Endothelial cell of umbilical vein (primary cell): ENCODE measurements around the gene WSB1. TPM values are rescaled to one million over a fixed set of nuclear protein-coding genes. Genes with fewer than 3 reads are reported as not detected.

Source experiments
- BruUV-seq: library from RNA; stranded (reverse); fragments of 400-500 nt; replicated peaks from 2 replicates; lab custom pipeline; 2021; lab: Mats Ljungman, UMichigan
- CTCF ChIA-PET: fragments of 300-600, 350-600 bp; sonication (Branson Sonifier 250); formaldehyde crosslinking; loops from one replicate; lab custom pipeline; 2021; ENCODE audit warnings: antibody characterized with exemption, inconsistent platforms; lab: Charles Lee
- POLR2A ChIA-PET: fragments of 300-600, 350-600 bp; sonication (Branson Sonifier 250); formaldehyde crosslinking; loops from one replicate; lab custom pipeline; 2021; ENCODE audit warnings: antibody characterized with exemption, inconsistent platforms; lab: Charles Lee
- DNase-seq: peaks from one replicate; pipeline ENCODE4 v3.0.0-alpha.2; 2011; ENCODE audit warnings: low read depth, low spot score
- FAIRE-seq: peaks from 2 replicates; lab custom pipeline; 2011; peaks lifted over from hg19 to GRCh38; lab: Jason Lieb, UNC
- H2AFZ ChIP-seq: 2 replicates; pipeline ENCODE4 v1.6.0; 2012; ENCODE audit warnings: low read depth, low read length, control low read depth, inconsistent platforms
- H3K27ac ChIP-seq: 2 replicates; pipeline ENCODE4 v1.5.1; 2011; ENCODE audit warnings: low read depth, mild to moderate bottlenecking, control low read depth, low read length, moderate library complexity; ENCODE audit not compliant: insufficient read depth
- H3K27me3 ChIP-seq, 2 experiments: 2 replicates each; pipeline versions ENCODE4 v1.6.0 to v1.6.1; 2011; ENCODE audit warnings: low read length in 2 of 2, mixed read lengths in 1 of 2; ENCODE audit not compliant: control insufficient read depth in 2 of 2, insufficient read depth in 2 of 2
- H3K36me3 ChIP-seq, 2 experiments: 2 replicates in 1 of 2; 3 replicates in 1 of 2; pipeline ENCODE4 v1.5.1; 2011; ENCODE audit warnings: low read length in 2 of 2, mild to moderate bottlenecking in 1 of 2, moderate library complexity in 1 of 2; ENCODE audit not compliant: control insufficient read depth in 2 of 2, insufficient read depth in 2 of 2; ENCODE audit errors: extremely low read depth in 1 of 2
- H3K4me1 ChIP-seq: 3 replicates; pipeline ENCODE4 v1.5.1; 2011; ENCODE audit warnings: mild to moderate bottlenecking, low read length; ENCODE audit not compliant: control insufficient read depth, insufficient read depth; ENCODE audit errors: extremely low read depth
- H3K4me2 ChIP-seq: 2 replicates; pipeline ENCODE4 v1.6.1; 2011; ENCODE audit warnings: low read length, control low read depth, mixed read lengths; ENCODE audit not compliant: insufficient read depth
- H3K4me3 ChIP-seq, 3 experiments: fragments of 200-600 bp in 1 of 3; sonication (generic), shearing (Covaris generic) in 1 of 3; replicated peaks in 1 of 3; 2 replicates each; pipeline ENCODE4 v1.5.1; 2011 to 2016; ENCODE audit warnings: control low read depth in 3 of 3, low read length in 3 of 3, mild to moderate bottlenecking in 2 of 3, inconsistent platforms in 1 of 3, low read depth in 1 of 3, moderate library complexity in 1 of 3; ENCODE audit not compliant: insufficient read depth in 1 of 3
- H3K79me2 ChIP-seq: 2 replicates; pipeline ENCODE4 v1.6.0; 2012; ENCODE audit warnings: low read length, inconsistent platforms; ENCODE audit not compliant: control insufficient read depth, insufficient read depth
- H3K9ac ChIP-seq: replicated peaks from 2 replicates; pipeline ENCODE3; 2011; ENCODE audit warnings: low read length, control low read depth; ENCODE audit not compliant: insufficient read depth; ENCODE audit errors: extremely low read depth
- H3K9me1 ChIP-seq: replicated peaks from 3 replicates; pipeline ENCODE4 v1.6.0; 2011; ENCODE audit warnings: mild to moderate bottlenecking, low read length; ENCODE audit not compliant: control insufficient read depth, insufficient read depth; ENCODE audit errors: extremely low read depth
- H3K9me3 ChIP-seq: replicated peaks from 2 replicates; pipeline ENCODE4 v1.5.1; 2012; ENCODE audit warnings: low read length, inconsistent platforms; ENCODE audit not compliant: control insufficient read depth, insufficient read depth
- H4K20me1 ChIP-seq: replicated peaks from 2 replicates; pipeline ENCODE3; 2011; ENCODE audit warnings: mild to moderate bottlenecking, low read length; ENCODE audit not compliant: control insufficient read depth, insufficient read depth; ENCODE audit errors: extremely low read depth
- CTCF ChIP-seq, 2 donors: IDR thresholded peaks; 1 replicate in 1 of 2; 2 replicates in 1 of 2; pipeline ENCODE4 v1.5.1; 2011; ENCODE audit warnings: low read length in 2 of 2, mild to moderate bottlenecking in 2 of 2, moderate library complexity in 2 of 2, control low read depth in 1 of 2, inconsistent platforms in 1 of 2, low read depth in 1 of 2; ENCODE audit not compliant: insufficient read depth in 1 of 2; ENCODE audit errors: extremely low read depth in 1 of 2
- EZH2 ChIP-seq: IDR thresholded peaks from 2 replicates; pipeline ENCODE4 v1.6.1; 2012; ENCODE audit warnings: borderline replicate concordance, low read depth, mild to moderate bottlenecking, moderate library complexity, low read length, inconsistent platforms; ENCODE audit not compliant: severe bottlenecking
- FOS ChIP-seq: IDR thresholded peaks from 2 replicates; pipeline ENCODE4 v1.6.1; 2011; ENCODE audit warnings: mild to moderate bottlenecking, low read length, moderate library complexity, borderline replicate concordance; ENCODE audit not compliant: insufficient read depth
- GATA2 ChIP-seq: IDR thresholded peaks from 2 replicates; pipeline ENCODE4 v1.7.0; 2011; ENCODE audit warnings: low read depth, mild to moderate bottlenecking, moderate library complexity, mixed read lengths, low read length; ENCODE audit not compliant: insufficient read length, insufficient read depth
- JUN ChIP-seq: IDR thresholded peaks from 2 replicates; pipeline ENCODE4 v1.6.1; 2011; ENCODE audit warnings: borderline replicate concordance, low read depth; ENCODE audit not compliant: insufficient read length, insufficient read depth
- MAX ChIP-seq: IDR thresholded peaks from 2 replicates; pipeline ENCODE4 v1.6.1; 2011; ENCODE audit not compliant: insufficient read depth, insufficient read length
- MYC ChIP-seq: IDR thresholded peaks from one replicate; pipeline ENCODE4 v1.6.1; 2011; ENCODE audit warnings: mild to moderate bottlenecking, low read depth, low read length
- POLR2A ChIP-seq: IDR thresholded peaks from 2 replicates; pipeline ENCODE4 v1.6.1; 2012; ENCODE audit warnings: low read depth, mild to moderate bottlenecking, control low read depth, low read length
- POLR2AphosphoS5 ChIP-seq: IDR thresholded peaks from 2 replicates; pipeline ENCODE4 v1.6.1; 2012; ENCODE audit warnings: low read depth, mild to moderate bottlenecking, control low read depth, low read length, moderate library complexity; ENCODE audit not compliant: insufficient read depth
- dilution Hi-C: fragments of 300-500 bp; cut with MboI; formaldehyde crosslinking; loops from one replicate; pipeline ENCODE4 v1.15.0; 2019; ENCODE audit warnings: low sequenced_read_pairs; ENCODE audit not compliant: extremely low pct_ligation_motif_present
- intact Hi-C: fragments of 100-400 bp; cut with micrococcal nuclease; formaldehyde crosslinking; loops from one replicate; pipeline ENCODE4 v1.10.0; 2022
- polyA plus RNA-seq, 4 experiments: library from polyadenylated mRNA; depleted of rRNA in 3 of 4; stranded (reverse) in 3 of 4; unstranded in 1 of 4; fragments of >200 nt; gene quantifications; 2 replicates each; pipeline versions ENCODE4 v1.2.1 to v1.2.3, GENCODE V29; 2011 to 2012; ENCODE audit warnings: missing spikeins in 1 of 4
- total RNA-seq: library from RNA; stranded (reverse); gene quantifications from 2 replicates; pipeline ENCODE4 v1.2.3, GENCODE V29; 2021

WSB1 gene
- total and polyA plus RNA-seq, 2 donors (not counting 3 experiments of a cell fraction or from before 2014, with no cell fraction given): 471 to 736 TPM

- H3K27ac ChIP-seq: peak overlapping the region; percentile 57
- CTCF ChIA-PET: interaction anchor here (0.7 to 2.1 kb wide), 7 partner anchors 15 to 121 kb away, joined by 3 to 10 read pairs (median 3); no protein-coding TSS in a partner anchor
- H3K4me3 ChIP-seq: no peak overlapping the region
- H3K4me2 ChIP-seq: peak overlapping the region; percentile 56
- peak overlapping the region; percentile 29 for H3K9ac ChIP-seq
- H4K20me1 ChIP-seq: no peaks in the 10 kb centered on the region
- peak; percentile 84 for FAIRE-seq
- POLR2A ChIA-PET: interaction anchor here (0.6 to 1.0 kb wide), 2 partner anchors 22 to 31 kb away, joined by 3 to 4 read pairs; no protein-coding TSS in a partner anchor
- H2AFZ ChIP-seq: peak overlapping the region; percentile 17
- TF ChIP-seq MYC (no peak), POLR2AphosphoS5 (no peak), FOS (no peak), POLR2A (no peak), MAX (no peak), EZH2 (no peak), JUN (no peak), CTCF (IDR thresholded peaks at IDR 0.05; ENCODE audit: extremely low read depth in 1 of 2, insufficient read depth in 1 of 2, low read depth in 1 of 2, low read length in 2 of 2) (no peak), GATA2 (no peak)
- H3K79me2 ChIP-seq: no peaks in the 10 kb centered on the region
- dilution Hi-C loops: no loop called here
- no peaks in the 10 kb centered on the region for H3K9me3 ChIP-seq
- DNase-seq: peak; percentile 94
- intact Hi-C loops: no loop called here
- no peaks in the 10 kb centered on the region for H3K9me1 ChIP-seq
- H3K4me1 ChIP-seq: peaks cover 33% of the 10 kb centered on the region
- H3K36me3 ChIP-seq: no peaks in the 10 kb centered on the region
- no TSS peak for BruUV-seq
- H3K27me3 ChIP-seq: no peaks in the 10 kb centered on the region
These were observed 30.5 kb upstream of the WSB1 start for GRCh38 chr17:27263386-27263785.
